ENCODE measurements around the gene STYK1. TPM values are rescaled to one million over a fixed set of nuclear protein-coding genes. Genes with fewer than 3 reads are reported as not detected.
"Not testable (repeated sequence)": the region's sequence is repeated elsewhere in the genome, so short reads cannot be mapped to it uniquely, and the experiment has no call there.

STYK1 gene
- total RNA-seq, 1 donor from 2014 or later, result 5.7 TPM

GRCh38 chr12:10620078-10620779 is 53.6 kb downstream of the STYK1 start:
- ATAC-seq, result no peak

GRCh38 chr12:10618338-10618987 is 55.4 kb downstream of the STYK1 start:
- no peak for ATAC-seq

- ATAC-seq, result no peak
Observed at GRCh38 chr12:10617863-10618262, 56.0 kb downstream of the STYK1 start.

- ATAC-seq, result no peak
Observed at GRCh38 chr12:10615532-10615931, 58.3 kb downstream of the STYK1 start.

GRCh38 chr12:10614056-10614370 is 59.8 kb downstream of the STYK1 start:
- ATAC-seq, result peak; percentile 39

GRCh38 chr12:10613349-10614055 is 60.4 kb downstream of the STYK1 start, which contains the start of gene MAGOHB:
TSS of gene MAGOHB (minus strand) at chr12:10613609. CDS start at chr12:10613532, 77 bp downstream.
- ATAC-seq, result peak; percentile 98

GRCh38 chr12:10612984-10613348 is 60.9 kb downstream of the STYK1 start:
- ATAC-seq, result no peak

- no peak for ATAC-seq
Observed at GRCh38 chr12:10612110-10612509, 61.7 kb downstream of the STYK1 start.

- ATAC-seq, result not testable (repeated sequence)
Observed at GRCh38 chr12:10611258-10611657, 62.6 kb downstream of the STYK1 start.

GRCh38 chr12:10610188-10610587 is 63.7 kb downstream of the STYK1 start:
- no peak for ATAC-seq

- no peak for ATAC-seq
Observed at GRCh38 chr12:10607885-10608458, 65.9 kb downstream of the STYK1 start.

GRCh38 chr12:10601860-10602259 is 72.0 kb downstream of the STYK1 start:
- no peak for ATAC-seq

GRCh38 chr12:10600988-10601387 is 72.9 kb downstream of the STYK1 start:
- no peak for ATAC-seq

- no peak for ATAC-seq
Observed at GRCh38 chr12:10595881-10596280, 78.0 kb downstream of the STYK1 start.

- ATAC-seq, result no peak
Observed at GRCh38 chr12:10590966-10591365, 82.9 kb downstream of the STYK1 start.

GRCh38 chr12:10584415-10584814 is 89.4 kb downstream of the STYK1 start:
- ATAC-seq, result no peak

- ATAC-seq, result no peak
Observed at GRCh38 chr12:10582704-10583103, 91.1 kb downstream of the STYK1 start.

- not testable (repeated sequence) for ATAC-seq
Observed at GRCh38 chr12:10582133-10582532, 91.7 kb downstream of the STYK1 start.

- ATAC-seq, result no peak
Observed at GRCh38 chr12:10574307-10574706, 99.5 kb downstream of the STYK1 start.

- ATAC-seq, result not testable (repeated sequence)
Observed at GRCh38 chr12:10572021-10572490, 101.8 kb downstream of the STYK1 start.

GRCh38 chr12:10571141-10571540 is 102.7 kb downstream of the STYK1 start:
- ATAC-seq, result no peak
